Neural progenitor cell (in vitro differentiated cells): ENCODE results near the gene CYB5RL.

Source experiments
- CTCF ChIP-seq: fragments of 200-600 bp; sonication (generic); IDR thresholded peaks from 2 replicates; pipeline ENCODE4 v1.5.1; 2017; ENCODE audit warnings: antibody characterized with exemption, mild to moderate bottlenecking
- EZH2 ChIP-seq: fragments of 200-600 bp; sonication (generic); IDR thresholded peaks from 2 replicates; pipeline ENCODE4 v1.6.1; 2017; ENCODE audit warnings: antibody characterized with exemption, mild to moderate bottlenecking, moderate library complexity
- EZH2phosphoT487 ChIP-seq: fragments of 200-600 bp; sonication (generic); IDR thresholded peaks from 2 replicates; pipeline ENCODE4 v1.6.1; 2017; ENCODE audit warnings: antibody characterized with exemption

GRCh38 chr1:54165146-54165545 is 34.7 kb downstream of the CYB5RL start:
- no peak for TF ChIP-seq CTCF
- TF ChIP-seq EZH2, result no peak
- no peak for TF ChIP-seq EZH2phosphoT487
